Left lobe of liver (tissue), 2 donors: ENCODE results near the gene HYDIN. TPM values are rescaled to one million over a fixed set of nuclear protein-coding genes. Genes with fewer than 3 reads are reported as not detected.

Source experiments
- ATAC-seq: fragments of 200-7000 bp; cut with Tn5 transposase; one replicate; pipeline ENCODE4 v1.9.1; 2020; ENCODE audit warnings: mild to moderate bottlenecking, moderate library complexity
- DNase-seq: peaks from one replicate; pipeline ENCODE4 v3.0.0-alpha.2; 2020; ENCODE audit warnings: low spot score
- total RNA-seq: library from RNA; stranded (reverse); gene quantifications from one replicate; pipeline ENCODE4 v1.2.1, GENCODE V29; 2021
- donor health status: DM: no; HTN: no; CAD: no; lungs with moderate emphysema.
- donor health status: DM: no; HTN: yes; CAD: no.

Gene HYDIN
- total RNA-seq, 1 donor from 2014 or later, result 0.28 TPM

GRCh38 chr16:70796301-70796700 lies 434.2 kb downstream of the HYDIN start:
- DNase-seq (no peak), ATAC-seq (no peak)

- DNase-seq, result no peak
- ATAC-seq, result no peak
These were observed 435.1 kb downstream of the HYDIN start for GRCh38 chr16:70795296-70795912.

DNA sequence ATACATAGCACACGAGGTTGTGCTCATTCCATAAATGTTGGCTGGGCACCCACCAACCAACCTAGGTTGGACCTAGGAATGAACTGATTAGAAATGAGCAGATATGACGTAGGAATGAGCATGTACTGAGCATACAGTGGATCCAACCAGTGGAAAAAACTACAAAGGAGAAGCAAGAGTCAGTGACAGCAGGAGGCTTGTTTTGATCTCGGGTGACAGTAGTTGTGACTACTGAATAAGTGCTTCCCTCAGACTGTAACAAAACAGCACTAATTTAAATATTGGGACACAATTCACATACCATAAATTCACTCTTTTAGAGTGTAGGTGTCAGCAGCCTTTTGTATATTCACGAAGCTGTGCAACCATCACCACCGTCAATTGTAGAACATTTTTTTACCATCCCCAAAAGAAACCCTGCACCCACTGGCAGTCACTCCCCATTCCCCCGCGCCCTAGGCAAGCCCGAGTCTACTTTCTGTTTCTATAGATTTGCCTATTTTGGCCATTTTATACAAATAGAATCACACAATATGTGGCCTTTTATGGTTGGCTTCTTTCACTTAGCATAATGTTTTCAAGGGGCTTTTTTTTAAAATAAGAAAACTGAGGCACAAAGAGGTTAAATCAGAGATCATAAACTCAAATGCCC lies 436.5 kb downstream of the HYDIN start:
- ATAC-seq (no peak), DNase-seq (no peak)

GRCh38 chr16:70790815-70791214 lies 439.7 kb downstream of the HYDIN start:
- DNase-seq, result no peak
- peak; percentile 58 for ATAC-seq

- no peak for DNase-seq
- ATAC-seq, result no peak
These were observed 440.7 kb downstream of the HYDIN start for GRCh38 chr16:70789595-70790447.

- DNase-seq (no peak), ATAC-seq (no peak)
These were observed 441.6 kb downstream of the HYDIN start for GRCh38 chr16:70788668-70789594.

GRCh38 chr16:70786020-70786755 lies 444.3 kb downstream of the HYDIN start:
- no peak for ATAC-seq

DNA sequence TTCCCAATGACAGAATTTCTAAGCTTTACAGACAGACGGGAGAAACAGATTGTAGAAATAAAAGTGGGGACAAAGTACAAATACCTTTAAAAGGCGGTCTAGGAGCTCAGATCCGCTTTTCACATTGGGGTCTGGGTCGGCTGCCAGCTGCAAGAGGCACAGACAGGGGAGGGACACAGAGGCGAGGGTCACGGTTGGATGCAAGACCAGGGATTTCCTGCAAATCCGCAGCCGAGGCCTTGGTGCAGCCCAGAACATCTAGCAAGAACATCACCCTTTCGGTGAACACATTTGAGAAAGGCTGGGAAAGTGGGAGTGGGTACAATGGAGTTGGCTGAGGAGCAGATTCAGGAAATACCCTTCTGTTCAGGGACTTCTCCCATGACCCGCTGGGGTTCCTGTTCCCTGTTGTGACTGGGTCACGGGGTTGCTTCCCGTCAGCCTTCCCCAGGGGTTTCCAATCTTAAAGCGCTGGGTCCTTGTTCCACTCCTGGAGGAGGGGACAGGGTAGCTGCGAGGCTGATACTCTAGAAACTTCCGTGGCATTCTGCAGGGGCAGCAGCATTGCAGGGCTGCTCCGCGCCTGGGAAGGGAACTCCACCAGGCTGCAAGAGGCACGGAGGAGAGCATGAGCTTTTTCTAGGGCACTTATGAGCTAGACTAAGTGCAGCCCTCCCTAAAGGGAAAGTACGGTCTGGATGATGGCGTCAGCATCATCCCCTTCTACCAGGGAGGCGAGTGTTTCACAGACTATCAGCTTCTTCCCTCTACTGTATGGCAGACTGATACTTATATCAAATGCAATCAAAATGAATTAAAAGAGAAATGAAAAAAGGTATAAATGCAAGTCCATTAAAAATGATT lies 445.6 kb downstream of the HYDIN start:
- ATAC-seq (peak; percentile 54), DNase-seq (no peak)

More at GRCh38 chr16:70786020-70786755, 444.3 kb downstream of the HYDIN start:
- DNase-seq, result no peak

DNA sequence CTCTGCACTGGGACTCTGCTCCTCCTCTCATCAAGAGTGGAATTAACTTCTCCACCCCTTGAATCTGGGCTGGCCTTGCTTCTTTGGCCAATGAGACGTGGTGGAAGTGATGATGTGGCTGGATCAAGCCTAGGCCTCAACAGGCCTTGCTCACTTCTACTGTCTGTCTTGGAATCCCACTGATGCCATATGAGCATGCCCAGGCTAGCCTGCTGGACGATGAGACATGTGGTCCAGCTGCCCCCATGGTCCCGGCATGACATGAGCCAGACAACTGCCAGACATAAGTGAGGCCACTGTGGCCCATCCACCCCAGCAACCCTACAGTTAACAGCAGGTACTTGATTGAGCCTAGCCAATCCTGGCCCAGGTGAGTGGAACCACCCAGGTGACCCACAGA lies 448.3 kb downstream of the HYDIN start:
- DNase-seq (no peak), ATAC-seq (no peak)

GRCh38 chr16:70781800-70782199 lies 448.7 kb downstream of the HYDIN start:
- ATAC-seq (no peak), DNase-seq (no peak)

- ATAC-seq, result no peak
- DNase-seq, result no peak
These were observed 450.0 kb downstream of the HYDIN start for GRCh38 chr16:70780546-70780945.

- ATAC-seq (no peak), DNase-seq (no peak)
These were observed 451.2 kb downstream of the HYDIN start for GRCh38 chr16:70779361-70779760.

- DNase-seq (no peak), ATAC-seq (no peak)
These were observed 451.6 kb downstream of the HYDIN start for GRCh38 chr16:70778901-70779309.

- ATAC-seq, result no peak
- no peak for DNase-seq
These were observed 452.5 kb downstream of the HYDIN start for GRCh38 chr16:70777973-70778406.

DNA sequence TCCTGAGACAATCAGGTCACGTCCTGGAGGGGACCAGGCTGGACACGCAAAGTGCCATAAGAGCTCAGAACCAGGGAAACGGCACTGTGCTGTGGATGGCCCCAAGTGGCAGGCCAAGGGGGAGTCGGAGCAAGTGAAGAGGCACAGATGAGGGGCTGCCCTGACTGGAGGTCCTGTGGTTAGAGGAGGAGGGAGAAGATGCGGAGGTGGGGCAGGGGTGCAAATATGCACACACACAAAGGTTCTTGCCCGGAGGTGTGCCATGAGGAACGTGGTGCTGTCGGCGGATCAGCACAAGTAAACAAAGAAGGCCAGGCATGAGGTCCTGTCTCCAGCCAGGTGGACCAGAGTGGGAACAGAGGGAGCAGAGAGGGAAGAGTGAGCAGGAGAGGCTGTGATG lies 453.0 kb downstream of the HYDIN start:
- DNase-seq (no peak), ATAC-seq (no peak)

DNA sequence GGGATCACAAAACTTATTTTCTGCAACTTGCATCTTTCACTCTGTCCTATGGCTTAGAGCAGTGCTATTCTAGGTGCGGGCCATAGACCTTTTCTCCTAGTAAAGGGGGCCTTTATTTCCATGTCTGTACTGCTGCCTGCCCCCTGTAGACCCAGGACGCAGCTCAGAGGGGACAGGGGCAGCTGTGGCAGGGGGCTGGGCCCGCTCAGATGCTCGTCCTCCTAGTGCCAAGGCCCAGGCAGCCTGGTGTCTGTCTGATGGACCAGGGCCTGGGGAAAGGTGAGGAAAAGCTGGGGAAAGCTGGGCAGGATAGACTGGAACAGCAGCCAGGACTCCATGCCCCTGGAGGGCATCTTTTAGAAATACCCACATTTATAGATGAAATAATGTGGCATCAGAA lies 455.1 kb downstream of the HYDIN start:
- DNase-seq, result no peak
- no peak for ATAC-seq

DNA sequence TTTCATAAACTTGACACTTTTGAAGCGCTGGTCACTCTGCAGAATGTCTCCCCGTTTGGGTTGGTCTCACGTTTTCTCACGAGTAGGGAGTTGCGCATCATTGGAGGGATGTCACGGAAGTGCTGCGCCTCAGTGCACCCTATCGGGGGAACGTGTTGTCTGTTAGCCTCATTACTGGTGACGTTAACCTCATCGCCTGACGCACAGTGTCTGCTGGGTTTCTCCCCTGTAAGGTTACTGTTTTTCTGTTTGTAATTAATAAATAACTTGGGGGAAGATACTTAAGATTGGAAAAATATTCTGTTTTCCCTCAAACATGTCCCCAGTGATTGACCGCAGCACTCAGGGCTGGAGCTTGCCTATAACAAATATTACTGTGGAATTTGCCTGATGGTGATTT lies 456.3 kb downstream of the HYDIN start:
- ATAC-seq (no peak), DNase-seq (no peak)

GRCh38 chr16:70772493-70772892 lies 458.0 kb downstream of the HYDIN start:
- DNase-seq (no peak), ATAC-seq (no peak)
